HepG2 (cell line): ENCODE measurements around the gene ZSCAN31. TPM values are rescaled to one million over a fixed set of nuclear protein-coding genes. Genes with fewer than 3 reads are reported as not detected.

ENCODE experiments used
- ARID5B ChIP-seq: IDR thresholded peaks from 2 replicates; pipeline ENCODE4 v1.4.0; 2020; ENCODE audit warnings: mild to moderate bottlenecking, missing genetic modification reagents
- BCL6 ChIP-seq: IDR thresholded peaks from 2 replicates; pipeline ENCODE4 v1.6.1; 2016; ENCODE audit warnings: missing genetic modification reagents, missing compliant biosample characterization
- BHLHE40 ChIP-seq: IDR thresholded peaks from 2 replicates; pipeline ENCODE4 v1.6.1; 2011; ENCODE audit warnings: low read length, improper control_type of control experiment
- CEBPZ ChIP-seq: IDR thresholded peaks from 2 replicates; pipeline ENCODE4 v1.6.1; 2012; ENCODE audit warnings: low read length, improper control_type of control experiment
- EHMT2 ChIP-seq: fragments of 200-600 bp; sonication (generic); IDR thresholded peaks from 2 replicates; pipeline ENCODE4 v1.7.0; 2017; ENCODE audit warnings: antibody characterized with exemption, low read depth, low read length, borderline replicate concordance
- ELF3 ChIP-seq: IDR thresholded peaks from 2 replicates; pipeline ENCODE4 v1.6.1; 2016; ENCODE audit warnings: missing genetic modification reagents, missing compliant biosample characterization
- ELF4 ChIP-seq: sonication (generic); formaldehyde crosslinking; IDR thresholded peaks from 2 replicates; pipeline ENCODE4 v1.5.0; 2020; ENCODE audit warnings: missing genetic modification reagents, mild to moderate bottlenecking, moderate library complexity, borderline replicate concordance
- FOXP1 ChIP-seq, 2 experiments: fragments of 450-650 bp in 1 of 2; IDR thresholded peaks; 2 replicates each; pipeline ENCODE4 v1.6.1; 2017 to 2018; ENCODE audit warnings: antibody characterized with exemption in 1 of 2
- ISL2 ChIP-seq: sonication (generic); formaldehyde crosslinking; IDR thresholded peaks from 2 replicates; pipeline ENCODE4 v1.5.0; 2020; ENCODE audit warnings: missing genetic modification reagents
- REL ChIP-seq: sonication (generic); formaldehyde crosslinking; conservative IDR thresholded peaks from 2 replicates; pipeline ENCODE4 v1.8.0; 2022; ENCODE audit warnings: mild to moderate bottlenecking, missing genetic modification reagents, moderate library complexity
- SIX4 ChIP-seq: sonication (generic); formaldehyde crosslinking; IDR thresholded peaks from 2 replicates; pipeline ENCODE4 v1.4.0; 2020; ENCODE audit warnings: missing genetic modification reagents
- SKIL ChIP-seq: sonication (generic); formaldehyde crosslinking; IDR thresholded peaks from 2 replicates; pipeline ENCODE4 v1.8.0; 2022; ENCODE audit warnings: missing genetic modification reagents, mild to moderate bottlenecking, moderate library complexity, borderline replicate concordance
- U2AF2 ChIP-seq: fragments of 200-400 bp; formaldehyde crosslinking; IDR thresholded peaks from 2 replicates; pipeline ENCODE4 v1.6.1; 2017; ENCODE audit warnings: low read depth, mild to moderate bottlenecking, low read length
- ZC3H13 ChIP-seq: sonication (generic); formaldehyde crosslinking; IDR thresholded peaks from 2 replicates; pipeline ENCODE4 v1.8.1; 2023; ENCODE audit warnings: mild to moderate bottlenecking, missing genetic modification reagents, moderate library complexity
- ZMYM4 ChIP-seq: sonication (generic); formaldehyde crosslinking; IDR thresholded peaks from 2 replicates; pipeline ENCODE4 v1.8.1; 2023; ENCODE audit warnings: mild to moderate bottlenecking, missing genetic modification reagents
- ZNF143 ChIP-seq: sonication (generic); formaldehyde crosslinking; IDR thresholded peaks from 2 replicates; pipeline ENCODE4 v1.4.0; 2020; ENCODE audit warnings: missing genetic modification reagents
- ZNF331 ChIP-seq: sonication (generic); formaldehyde crosslinking; IDR thresholded peaks from 2 replicates; pipeline ENCODE4 v1.4.0; 2020; ENCODE audit warnings: missing genetic modification reagents
- ZNF644 ChIP-seq: IDR thresholded peaks from 2 replicates; pipeline ENCODE4 v1.6.1; 2016; ENCODE audit warnings: low read depth
- ZNF652 ChIP-seq: IDR thresholded peaks from 2 replicates; pipeline ENCODE4 v1.6.1; 2016; ENCODE audit warnings: low read depth, borderline replicate concordance
- ZNF841 ChIP-seq: sonication (generic); formaldehyde crosslinking; IDR thresholded peaks from 2 replicates; pipeline ENCODE4 v1.8.1; 2023; ENCODE audit warnings: missing genetic modification reagents, borderline replicate concordance
- polyA plus RNA-seq, 8 experiments: library from polyadenylated mRNA; depleted of rRNA in 3 of 8; stranded (reverse) in 7 of 8; unstranded in 1 of 8; fragments of >200 nt; fragmentation: Illumina TruSeq in 4 of 8; extraction: Trizol in 4 of 8; gene quantifications; 2 replicates each; pipeline versions ENCODE4 v1.2.1 to v1.2.3, GENCODE V29; 2011 to 2016; ENCODE audit warnings: low read depth in 4 of 8, missing spikeins in 1 of 8, mixed read lengths in 1 of 8; ENCODE audit not compliant: insufficient read depth in 1 of 8
- total RNA-seq, 5 experiments: library from RNA; depleted of rRNA; stranded (reverse); fragments of >200 nt; fragmentation: Illumina TruSeq; extraction: Trizol; gene quantifications; 2 replicates each; pipeline ENCODE4 v1.2.3, GENCODE V29; 2016; ENCODE audit warnings: low read depth in 1 of 5

The ZSCAN31 gene
- total and polyA plus RNA-seq, 2 of the 13 experiments (the other 11 are each of a cell fraction or from before 2014, with no cell fraction given): 5.3 to 6.2 TPM

GRCh38 chr6:28322661-28323060, 13.3 kb downstream of the ZSCAN31 start (continued):
- TF ChIP-seq BCL6: no peak; the same call in 1 of the 2 replicates
- no peak for TF ChIP-seq ELF4 (CRISPR knock-in tag)
- TF ChIP-seq ZNF644: 0 out of 2 replicates have a peak, but pooled peaks have one; percentile 10
- TF ChIP-seq ZNF652 (CRISPR knock-in tag): 0 out of 2 replicates have a peak, but pooled peaks have one; percentile 10
- no peak for TF ChIP-seq REL
- TF ChIP-seq SKIL (CRISPR knock-in tag): no peak
- no peak for TF ChIP-seq CEBPZ
- TF ChIP-seq BHLHE40: peak; percentile 87
- no peak for TF ChIP-seq U2AF2
- TF ChIP-seq FOXP1 (IDR thresholded peaks at IDR 0.05): no peak
- TF ChIP-seq FOXP1 (CRISPR knock-in tag; IDR thresholded peaks at IDR 0.05): peak; percentile 93
- TF ChIP-seq ZNF841: no peak
- peak; percentile 74 for TF ChIP-seq ARID5B
- peak; percentile 69 for TF ChIP-seq ELF3 (CRISPR knock-in tag)
- TF ChIP-seq ZNF331 (CRISPR knock-in tag): peak; percentile 24; the same call in 1 of the 2 replicates
- no peak for TF ChIP-seq EHMT2
- no peak for TF ChIP-seq ZNF143 (CRISPR knock-in tag)
- TF ChIP-seq ZMYM4: 0 out of 2 replicates have a peak, but pooled peaks have one; percentile 42
- 0 out of 2 replicates have a peak, but pooled peaks have one; percentile 22 for TF ChIP-seq ISL2 (CRISPR knock-in tag)
- no peak for TF ChIP-seq ZC3H13
- peak; percentile 61; the same call in 1 of the 2 replicates for TF ChIP-seq SIX4
